Measurements from ENCODE around the gene IL17RE.

- no peak for TF ChIP-seq SP1 (IDR thresholded peaks at IDR 0.05)
- TF ChIP-seq SP1 (CRISPR knock-in tag; IDR thresholded peaks at IDR 0.05): no peak
- no peak for TF ChIP-seq ZBTB7A (CRISPR knock-in tag; IDR thresholded peaks at IDR 0.05)
- TF ChIP-seq CTCF (CRISPR knock-in tag; IDR thresholded peaks at IDR 0.05): no peak
- TF ChIP-seq MTA1 (CRISPR knock-in tag; IDR thresholded peaks at IDR 0.05; ENCODE audit: borderline replicate concordance): no peak
- no peak for TF ChIP-seq POLR2AphosphoS5 (IDR thresholded peaks at IDR 0.05; ENCODE audit: low read depth, low read length)
- no peak for TF ChIP-seq PRDM10 (CRISPR knock-in tag; IDR thresholded peaks at IDR 0.05; ENCODE audit: low read depth)
- TF ChIP-seq TARDBP (CRISPR knock-in tag; IDR thresholded peaks at IDR 0.05): no peak
- no peak for TF ChIP-seq EZH2 (conservative IDR thresholded peaks at IDR 0.05; ENCODE audit: low read depth, low read length)
- TF ChIP-seq FOXM1 (CRISPR knock-in tag; IDR thresholded peaks at IDR 0.05): no peak
- TF ChIP-seq, protein P1, sequence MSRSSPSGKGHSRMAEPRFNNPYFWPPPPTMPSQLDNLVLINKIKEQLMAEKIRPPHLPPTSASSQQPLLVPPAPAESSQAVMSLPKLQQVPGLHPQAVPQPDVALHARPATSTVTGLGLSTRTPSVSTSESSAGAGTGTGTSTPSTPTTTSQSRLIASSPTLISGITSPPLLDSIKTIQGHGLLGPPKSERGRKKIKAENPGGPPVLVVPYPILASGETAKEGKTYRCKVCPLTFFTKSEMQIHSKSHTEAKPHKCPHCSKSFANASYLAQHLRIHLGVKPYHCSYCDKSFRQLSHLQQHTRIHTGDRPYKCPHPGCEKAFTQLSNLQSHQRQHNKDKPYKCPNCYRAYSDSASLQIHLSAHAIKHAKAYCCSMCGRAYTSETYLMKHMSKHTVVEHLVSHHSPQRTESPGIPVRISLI (CRISPR knock-in tag; IDR thresholded peaks at IDR 0.05; ENCODE audit: borderline replicate concordance): no peak
- TF ChIP-seq NR2F1 (CRISPR knock-in tag; IDR thresholded peaks at IDR 0.05): peak in 1 of 2 experiments; percentile 58; a peak in 1 of 4 replicates
- TF ChIP-seq RNF2 (conservative IDR thresholded peaks at IDR 0.05; ENCODE audit: low read depth): no peak
Observed at GRCh38 chr3:9888540-9888939, 14.1 kb upstream of the IL17RE start.

Measured in HepG2 (cell line).